ENCODE data around the gene HSPB6.

GRCh38 chr19:35791814-35792279 is 35.0 kb upstream of the HSPB6 start:
- no peak for TF ChIP-seq CTCF (IDR thresholded peaks at IDR 0.05)
- no peak for TF ChIP-seq ZFX (IDR thresholded peaks at IDR 0.05; ENCODE audit: borderline replicate concordance)
